Endothelial cell of umbilical vein (primary cell): ENCODE measurements around the gene SEMA5A. TPM values are rescaled to one million over a fixed set of nuclear protein-coding genes. Genes with fewer than 3 reads are reported as not detected.

ENCODE experiments used
- BruUV-seq: library from RNA; stranded (reverse); fragments of 400-500 nt; replicated peaks from 2 replicates; lab custom pipeline; 2021; lab: Mats Ljungman, UMichigan
- CTCF ChIA-PET: fragments of 300-600, 350-600 bp; sonication (Branson Sonifier 250); formaldehyde crosslinking; loops from one replicate; lab custom pipeline; 2021; ENCODE audit warnings: antibody characterized with exemption, inconsistent platforms; lab: Charles Lee
- POLR2A ChIA-PET: fragments of 300-600, 350-600 bp; sonication (Branson Sonifier 250); formaldehyde crosslinking; loops from one replicate; lab custom pipeline; 2021; ENCODE audit warnings: antibody characterized with exemption, inconsistent platforms; lab: Charles Lee
- DNase-seq: peaks from one replicate; pipeline ENCODE4 v3.0.0-alpha.2; 2011; ENCODE audit warnings: low read depth, low spot score
- FAIRE-seq: peaks from 2 replicates; lab custom pipeline; 2011; peaks lifted over from hg19 to GRCh38; lab: Jason Lieb, UNC
- H2AFZ ChIP-seq: 2 replicates; pipeline ENCODE4 v1.6.0; 2012; ENCODE audit warnings: low read depth, low read length, control low read depth, inconsistent platforms
- H3K27ac ChIP-seq: 2 replicates; pipeline ENCODE4 v1.5.1; 2011; ENCODE audit warnings: low read depth, mild to moderate bottlenecking, control low read depth, low read length, moderate library complexity; ENCODE audit not compliant: insufficient read depth
- H3K27me3 ChIP-seq, 2 experiments: 2 replicates each; pipeline versions ENCODE4 v1.6.0 to v1.6.1; 2011; ENCODE audit warnings: low read length in 2 of 2, mixed read lengths in 1 of 2; ENCODE audit not compliant: control insufficient read depth in 2 of 2, insufficient read depth in 2 of 2
- H3K36me3 ChIP-seq, 2 experiments: 2 replicates in 1 of 2; 3 replicates in 1 of 2; pipeline ENCODE4 v1.5.1; 2011; ENCODE audit warnings: low read length in 2 of 2, mild to moderate bottlenecking in 1 of 2, moderate library complexity in 1 of 2; ENCODE audit not compliant: control insufficient read depth in 2 of 2, insufficient read depth in 2 of 2; ENCODE audit errors: extremely low read depth in 1 of 2
- H3K4me1 ChIP-seq: 3 replicates; pipeline ENCODE4 v1.5.1; 2011; ENCODE audit warnings: mild to moderate bottlenecking, low read length; ENCODE audit not compliant: control insufficient read depth, insufficient read depth; ENCODE audit errors: extremely low read depth
- H3K4me2 ChIP-seq: 2 replicates; pipeline ENCODE4 v1.6.1; 2011; ENCODE audit warnings: low read length, control low read depth, mixed read lengths; ENCODE audit not compliant: insufficient read depth
- H3K4me3 ChIP-seq, 3 experiments: fragments of 200-600 bp in 1 of 3; sonication (generic), shearing (Covaris generic) in 1 of 3; replicated peaks in 1 of 3; 2 replicates each; pipeline ENCODE4 v1.5.1; 2011 to 2016; ENCODE audit warnings: control low read depth in 3 of 3, low read length in 3 of 3, mild to moderate bottlenecking in 2 of 3, inconsistent platforms in 1 of 3, low read depth in 1 of 3, moderate library complexity in 1 of 3; ENCODE audit not compliant: insufficient read depth in 1 of 3
- H3K79me2 ChIP-seq: 2 replicates; pipeline ENCODE4 v1.6.0; 2012; ENCODE audit warnings: low read length, inconsistent platforms; ENCODE audit not compliant: control insufficient read depth, insufficient read depth
- H3K9ac ChIP-seq: replicated peaks from 2 replicates; pipeline ENCODE3; 2011; ENCODE audit warnings: low read length, control low read depth; ENCODE audit not compliant: insufficient read depth; ENCODE audit errors: extremely low read depth
- H3K9me1 ChIP-seq: replicated peaks from 3 replicates; pipeline ENCODE4 v1.6.0; 2011; ENCODE audit warnings: mild to moderate bottlenecking, low read length; ENCODE audit not compliant: control insufficient read depth, insufficient read depth; ENCODE audit errors: extremely low read depth
- H3K9me3 ChIP-seq: replicated peaks from 2 replicates; pipeline ENCODE4 v1.5.1; 2012; ENCODE audit warnings: low read length, inconsistent platforms; ENCODE audit not compliant: control insufficient read depth, insufficient read depth
- H4K20me1 ChIP-seq: replicated peaks from 2 replicates; pipeline ENCODE3; 2011; ENCODE audit warnings: mild to moderate bottlenecking, low read length; ENCODE audit not compliant: control insufficient read depth, insufficient read depth; ENCODE audit errors: extremely low read depth
- EZH2 ChIP-seq: IDR thresholded peaks from 2 replicates; pipeline ENCODE4 v1.6.1; 2012; ENCODE audit warnings: borderline replicate concordance, low read depth, mild to moderate bottlenecking, moderate library complexity, low read length, inconsistent platforms; ENCODE audit not compliant: severe bottlenecking
- FOS ChIP-seq: IDR thresholded peaks from 2 replicates; pipeline ENCODE4 v1.6.1; 2011; ENCODE audit warnings: mild to moderate bottlenecking, low read length, moderate library complexity, borderline replicate concordance; ENCODE audit not compliant: insufficient read depth
- GATA2 ChIP-seq: IDR thresholded peaks from 2 replicates; pipeline ENCODE4 v1.7.0; 2011; ENCODE audit warnings: low read depth, mild to moderate bottlenecking, moderate library complexity, mixed read lengths, low read length; ENCODE audit not compliant: insufficient read length, insufficient read depth
- JUN ChIP-seq: IDR thresholded peaks from 2 replicates; pipeline ENCODE4 v1.6.1; 2011; ENCODE audit warnings: borderline replicate concordance, low read depth; ENCODE audit not compliant: insufficient read length, insufficient read depth
- MYC ChIP-seq: IDR thresholded peaks from one replicate; pipeline ENCODE4 v1.6.1; 2011; ENCODE audit warnings: mild to moderate bottlenecking, low read depth, low read length
- POLR2A ChIP-seq: IDR thresholded peaks from 2 replicates; pipeline ENCODE4 v1.6.1; 2012; ENCODE audit warnings: low read depth, mild to moderate bottlenecking, control low read depth, low read length
- POLR2AphosphoS5 ChIP-seq: IDR thresholded peaks from 2 replicates; pipeline ENCODE4 v1.6.1; 2012; ENCODE audit warnings: low read depth, mild to moderate bottlenecking, control low read depth, low read length, moderate library complexity; ENCODE audit not compliant: insufficient read depth
- dilution Hi-C: fragments of 300-500 bp; cut with MboI; formaldehyde crosslinking; loops from one replicate; pipeline ENCODE4 v1.15.0; 2019; ENCODE audit warnings: low sequenced_read_pairs; ENCODE audit not compliant: extremely low pct_ligation_motif_present
- intact Hi-C: fragments of 100-400 bp; cut with micrococcal nuclease; formaldehyde crosslinking; loops from one replicate; pipeline ENCODE4 v1.10.0; 2022
- polyA plus RNA-seq, 4 experiments: library from polyadenylated mRNA; depleted of rRNA in 3 of 4; stranded (reverse) in 3 of 4; unstranded in 1 of 4; fragments of >200 nt; gene quantifications; 2 replicates each; pipeline versions ENCODE4 v1.2.1 to v1.2.3, GENCODE V29; 2011 to 2012; ENCODE audit warnings: missing spikeins in 1 of 4
- total RNA-seq: library from RNA; stranded (reverse); gene quantifications from 2 replicates; pipeline ENCODE4 v1.2.3, GENCODE V29; 2021
- TF ChIP-seq, protein P1 (sequence below), 2 donors: IDR thresholded peaks; 1 replicate in 1 of 2; 2 replicates in 1 of 2; pipeline ENCODE4 v1.5.1; 2011; ENCODE audit warnings: low read length in 2 of 2, mild to moderate bottlenecking in 2 of 2, moderate library complexity in 2 of 2, control low read depth in 1 of 2, inconsistent platforms in 1 of 2, low read depth in 1 of 2; ENCODE audit not compliant: insufficient read depth in 1 of 2; ENCODE audit errors: extremely low read depth in 1 of 2
- TF ChIP-seq, protein P2 (sequence below): IDR thresholded peaks from 2 replicates; pipeline ENCODE4 v1.6.1; 2011; ENCODE audit not compliant: insufficient read depth, insufficient read length

The SEMA5A gene
- total and polyA plus RNA-seq, 2 donors (not counting 3 experiments of a cell fraction or from before 2014, with no cell fraction given) = 0.04 to 0.06 TPM

- CTCF ChIA-PET = no interaction called here
- no peak overlapping the region for H3K4me2 ChIP-seq
- no peak for DNase-seq
- H4K20me1 ChIP-seq = no peaks in the 10 kb centered on the region
- no peaks in the 10 kb centered on the region for H3K9me1 ChIP-seq
- no peak overlapping the region for H3K27ac ChIP-seq
- no peaks in the 10 kb centered on the region for H3K4me1 ChIP-seq
- dilution Hi-C loops (no loop called here), intact Hi-C loops (no loop called here)
- no peak overlapping the region for H2AFZ ChIP-seq
- POLR2A ChIA-PET = no interaction called here
- H3K4me3 ChIP-seq = no peak overlapping the region
- no peaks in the 10 kb centered on the region for H3K36me3 ChIP-seq
- no TSS peak for BruUV-seq
- H3K79me2 ChIP-seq = no peaks in the 10 kb centered on the region
- H3K27me3 ChIP-seq = no peaks in the 10 kb centered on the region
- no peak for TF ChIP-seq POLR2AphosphoS5
- TF ChIP-seq GATA2 = no peak
- no peak for TF ChIP-seq EZH2
- TF ChIP-seq MYC = no peak
- no peak for TF ChIP-seq POLR2A
- TF ChIP-seq FOS = no peak
- TF ChIP-seq, protein P1, sequence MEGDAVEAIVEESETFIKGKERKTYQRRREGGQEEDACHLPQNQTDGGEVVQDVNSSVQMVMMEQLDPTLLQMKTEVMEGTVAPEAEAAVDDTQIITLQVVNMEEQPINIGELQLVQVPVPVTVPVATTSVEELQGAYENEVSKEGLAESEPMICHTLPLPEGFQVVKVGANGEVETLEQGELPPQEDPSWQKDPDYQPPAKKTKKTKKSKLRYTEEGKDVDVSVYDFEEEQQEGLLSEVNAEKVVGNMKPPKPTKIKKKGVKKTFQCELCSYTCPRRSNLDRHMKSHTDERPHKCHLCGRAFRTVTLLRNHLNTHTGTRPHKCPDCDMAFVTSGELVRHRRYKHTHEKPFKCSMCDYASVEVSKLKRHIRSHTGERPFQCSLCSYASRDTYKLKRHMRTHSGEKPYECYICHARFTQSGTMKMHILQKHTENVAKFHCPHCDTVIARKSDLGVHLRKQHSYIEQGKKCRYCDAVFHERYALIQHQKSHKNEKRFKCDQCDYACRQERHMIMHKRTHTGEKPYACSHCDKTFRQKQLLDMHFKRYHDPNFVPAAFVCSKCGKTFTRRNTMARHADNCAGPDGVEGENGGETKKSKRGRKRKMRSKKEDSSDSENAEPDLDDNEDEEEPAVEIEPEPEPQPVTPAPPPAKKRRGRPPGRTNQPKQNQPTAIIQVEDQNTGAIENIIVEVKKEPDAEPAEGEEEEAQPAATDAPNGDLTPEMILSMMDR (IDR thresholded peaks at IDR 0.05; ENCODE audit: extremely low read depth in 1 of 2, insufficient read depth in 1 of 2, low read depth in 1 of 2, low read length in 2 of 2) = no peak
- no peak for TF ChIP-seq JUN
- TF ChIP-seq, protein P2, sequence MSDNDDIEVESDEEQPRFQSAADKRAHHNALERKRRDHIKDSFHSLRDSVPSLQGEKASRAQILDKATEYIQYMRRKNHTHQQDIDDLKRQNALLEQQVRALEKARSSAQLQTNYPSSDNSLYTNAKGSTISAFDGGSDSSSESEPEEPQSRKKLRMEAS = no peak
- no peak overlapping the region for H3K9ac ChIP-seq
- H3K9me3 ChIP-seq = no peaks in the 10 kb centered on the region
- no peak for FAIRE-seq
Measured at GRCh38 chr5:9582406-9582805, 36.5 kb upstream of the SEMA5A start.
